PC-9 (cell line): Measurements from ENCODE around the gene SMARCA5.

ENCODE experiments used
- CTCF ChIP-seq: fragments of 200-600 bp; sonication (generic); conservative IDR thresholded peaks from 2 replicates; pipeline ENCODE4 v1.6.1; 2017; ENCODE audit warnings: mixed run types, antibody characterized with exemption, mild to moderate bottlenecking, moderate library complexity
- EZH2 ChIP-seq: fragments of 200-600 bp; sonication (generic); IDR thresholded peaks from 2 replicates; pipeline ENCODE4 v1.8.0; 2017; ENCODE audit warnings: antibody characterized with exemption, low read depth

DNA sequence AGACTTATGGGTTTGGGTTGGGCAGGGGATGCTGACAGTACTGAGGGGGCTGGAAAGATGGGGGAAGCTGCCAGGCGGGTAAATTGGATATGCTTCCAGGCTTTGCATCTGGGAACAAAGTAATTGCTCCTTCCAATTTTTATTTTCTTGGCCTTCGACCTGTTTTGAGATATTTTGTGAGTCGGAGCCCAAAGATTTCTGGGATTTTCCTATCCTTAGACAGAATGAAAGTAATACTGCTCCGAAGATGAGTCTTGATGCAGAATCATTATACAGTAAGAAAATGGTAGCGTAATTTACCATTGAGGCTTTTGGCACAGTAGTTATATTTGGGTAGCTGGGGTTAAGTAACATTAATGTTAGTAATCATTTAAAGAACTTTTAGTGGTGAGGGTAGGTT is 1.4 kb downstream of the SMARCA5 start:
- TF ChIP-seq CTCF (no peak), EZH2 (no peak)
